Neural progenitor cell (in vitro differentiated cells): ENCODE data around the gene YTHDC1. TPM values are rescaled to one million over a fixed set of nuclear protein-coding genes. Genes with fewer than 3 reads are reported as not detected.

ENCODE experiments used
- DNase-seq: peaks from one replicate; pipeline ENCODE4 v3.0.0-alpha.2; 2016; ENCODE audit warnings: low spot score
- H2AFZ ChIP-seq: fragments of 200-600 bp; sonication (generic); replicated peaks from 2 replicates; pipeline ENCODE4 v1.6.1; 2016; ENCODE audit warnings: antibody characterized with exemption
- H3F3A ChIP-seq: fragments of 200-600 bp; sonication (generic); 2 replicates; pipeline ENCODE4 v1.6.1; 2016; ENCODE audit warnings: antibody characterized with exemption, low read depth
- H3K27ac ChIP-seq: fragments of 200-600 bp; sonication (generic); 2 replicates; pipeline ENCODE4 v1.5.1; 2016; ENCODE audit warnings: mild to moderate bottlenecking
- H3K27me3 ChIP-seq: fragments of 200-600 bp; sonication (generic); 2 replicates; pipeline ENCODE4 v1.6.1; 2016; ENCODE audit warnings: mild to moderate bottlenecking, moderate library complexity
- H3K36me3 ChIP-seq: fragments of 200-600 bp; sonication (generic); 2 replicates; pipeline ENCODE4 v1.5.1; 2016
- H3K4me1 ChIP-seq: fragments of 200-600 bp; sonication (generic); 2 replicates; pipeline ENCODE4 v1.6.1; 2016; ENCODE audit warnings: mixed run types
- H3K4me2 ChIP-seq: fragments of 200-600 bp; sonication (generic); 2 replicates; pipeline ENCODE4 v1.6.1; 2016
- H3K4me3 ChIP-seq: fragments of 200-600 bp; sonication (generic); 2 replicates; pipeline ENCODE4 v1.5.1; 2016
- H3K79me2 ChIP-seq: fragments of 200-600 bp; sonication (generic); 2 replicates; pipeline ENCODE4 v1.6.1; 2016; ENCODE audit warnings: low read depth
- H3K9ac ChIP-seq: fragments of 200-600 bp; sonication (generic); 2 replicates; pipeline ENCODE4 v1.6.1; 2016
- H3K9me3 ChIP-seq: fragments of 200-600 bp; sonication (generic); 2 replicates; pipeline ENCODE4 v1.5.1; 2016; ENCODE audit warnings: low read depth
- H4K20me1 ChIP-seq: fragments of 200-600 bp; sonication (generic); 2 replicates; pipeline ENCODE4 v1.6.1; 2016; ENCODE audit warnings: low read depth
- H3K27ac Mint-ChIP-seq: 3 replicates; pipeline ENCODE4 v1.8.0; 2021; ENCODE audit warnings: mixed read lengths
- H3K27me3 Mint-ChIP-seq: 2 replicates; pipeline ENCODE4 v1.8.0; 2022; ENCODE audit warnings: low read depth, mild to moderate bottlenecking, inconsistent platforms, moderate library complexity, mixed read lengths; ENCODE audit not compliant: insufficient read depth
- H3K36me3 Mint-ChIP-seq: 3 replicates; pipeline ENCODE4 v1.8.0; 2021; ENCODE audit warnings: mixed read lengths
- H3K4me1 Mint-ChIP-seq: 3 replicates; pipeline ENCODE4 v1.8.0; 2021; ENCODE audit warnings: mixed read lengths
- H3K4me3 Mint-ChIP-seq: 3 replicates; pipeline ENCODE4 v1.8.0; 2021; ENCODE audit warnings: mild to moderate bottlenecking, moderate library complexity, mixed read lengths
- H3K9me3 Mint-ChIP-seq: 3 replicates; pipeline ENCODE4 v1.8.0; 2020; ENCODE audit warnings: mixed read lengths
- EZH2 ChIP-seq: fragments of 200-600 bp; sonication (generic); IDR thresholded peaks from 2 replicates; pipeline ENCODE4 v1.6.1; 2017; ENCODE audit warnings: antibody characterized with exemption, mild to moderate bottlenecking, moderate library complexity
- EZH2phosphoT487 ChIP-seq: fragments of 200-600 bp; sonication (generic); IDR thresholded peaks from 2 replicates; pipeline ENCODE4 v1.6.1; 2017; ENCODE audit warnings: antibody characterized with exemption
- total RNA-seq: library from RNA; depleted of rRNA; stranded (reverse); fragments of >200 nt; gene quantifications from 2 replicates; pipeline ENCODE4 v1.2.3, GENCODE V29; 2015; ENCODE audit warnings: low replicate concordance
- TF ChIP-seq, protein P1 (sequence below): fragments of 200-600 bp; sonication (generic); IDR thresholded peaks from 2 replicates; pipeline ENCODE4 v1.5.1; 2017; ENCODE audit warnings: antibody characterized with exemption, mild to moderate bottlenecking

Gene YTHDC1
- total RNA-seq, 1 donor from 2014 or later: 108 TPM

DNA sequence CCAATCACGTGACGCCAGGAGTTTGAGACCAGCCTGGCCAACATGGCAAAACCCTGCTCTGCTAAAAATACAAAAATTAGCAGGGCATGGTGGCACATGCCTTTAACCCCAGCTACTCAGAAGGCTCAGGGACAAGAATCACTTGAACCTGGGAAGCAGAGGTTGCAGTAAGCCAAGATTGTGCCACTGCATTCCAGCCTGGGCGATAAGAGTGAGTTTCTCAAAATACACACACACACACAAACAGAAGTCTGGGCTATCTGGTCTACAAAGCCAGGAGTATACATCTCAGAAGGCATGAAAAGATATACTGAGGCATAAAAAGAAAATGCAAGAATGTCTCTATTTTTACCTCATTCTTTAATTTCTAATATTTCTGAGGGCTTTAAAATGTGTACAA is 11.3 kb downstream of the YTHDC1 start:
- Histone ChIP-seq H3F3A (no peaks in the 10 kb centered on the region), H3K36me3 (peaks cover 16% of the 10 kb centered on the region), H3K9ac (no peak overlapping the region), H3K4me1 (peaks cover 6% of the 10 kb centered on the region), H4K20me1 (peaks cover 82% of the 10 kb centered on the region), H2AFZ (no peak overlapping the region), H3K9me3 (no peaks in the 10 kb centered on the region), H3K4me2 (no peak overlapping the region), H3K79me2 (peaks cover 100% of the 10 kb centered on the region), H3K27ac (no peak overlapping the region), H3K27me3 (no peaks in the 10 kb centered on the region), H3K4me3 (no peak overlapping the region)
- H3K4me1 Mint-ChIP-seq: peaks cover 10% of the 10 kb centered on the region
- no peak overlapping the region for H3K4me3 Mint-ChIP-seq
- H3K36me3 Mint-ChIP-seq: peaks cover 23% of the 10 kb centered on the region
- H3K27me3 Mint-ChIP-seq: no peaks in the 10 kb centered on the region
- H3K9me3 Mint-ChIP-seq: no peaks in the 10 kb centered on the region
- no peak for DNase-seq
- TF ChIP-seq EZH2phosphoT487 (no peak), EZH2 (no peak)
- TF ChIP-seq, protein P1, sequence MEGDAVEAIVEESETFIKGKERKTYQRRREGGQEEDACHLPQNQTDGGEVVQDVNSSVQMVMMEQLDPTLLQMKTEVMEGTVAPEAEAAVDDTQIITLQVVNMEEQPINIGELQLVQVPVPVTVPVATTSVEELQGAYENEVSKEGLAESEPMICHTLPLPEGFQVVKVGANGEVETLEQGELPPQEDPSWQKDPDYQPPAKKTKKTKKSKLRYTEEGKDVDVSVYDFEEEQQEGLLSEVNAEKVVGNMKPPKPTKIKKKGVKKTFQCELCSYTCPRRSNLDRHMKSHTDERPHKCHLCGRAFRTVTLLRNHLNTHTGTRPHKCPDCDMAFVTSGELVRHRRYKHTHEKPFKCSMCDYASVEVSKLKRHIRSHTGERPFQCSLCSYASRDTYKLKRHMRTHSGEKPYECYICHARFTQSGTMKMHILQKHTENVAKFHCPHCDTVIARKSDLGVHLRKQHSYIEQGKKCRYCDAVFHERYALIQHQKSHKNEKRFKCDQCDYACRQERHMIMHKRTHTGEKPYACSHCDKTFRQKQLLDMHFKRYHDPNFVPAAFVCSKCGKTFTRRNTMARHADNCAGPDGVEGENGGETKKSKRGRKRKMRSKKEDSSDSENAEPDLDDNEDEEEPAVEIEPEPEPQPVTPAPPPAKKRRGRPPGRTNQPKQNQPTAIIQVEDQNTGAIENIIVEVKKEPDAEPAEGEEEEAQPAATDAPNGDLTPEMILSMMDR: no peak
- H3K27ac Mint-ChIP-seq: no peak overlapping the region

DNA sequence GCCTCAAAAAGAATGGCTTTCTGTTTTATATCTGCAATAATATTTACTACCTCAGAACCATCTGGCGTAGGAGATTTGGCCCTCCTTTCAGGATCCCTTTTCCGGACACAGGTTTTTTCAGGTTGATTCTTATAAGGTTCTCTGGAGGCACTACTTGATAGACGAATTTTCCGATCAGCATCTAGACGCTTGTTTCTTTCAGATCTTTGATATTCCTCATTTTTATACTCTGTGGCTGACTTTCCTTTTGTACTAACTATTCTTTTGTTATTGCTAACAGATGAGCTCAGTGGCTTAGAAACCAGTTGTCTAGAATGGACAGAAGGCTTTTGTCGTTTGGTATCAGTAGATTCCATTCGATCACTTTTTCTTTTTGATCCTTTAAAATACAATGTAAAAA is 12.4 kb downstream of the YTHDC1 start:
- Histone ChIP-seq H3K27ac (no peak overlapping the region), H3K4me1 (peaks cover 3% of the 10 kb centered on the region), H3K9ac (no peak overlapping the region), H3F3A (no peaks in the 10 kb centered on the region), H3K9me3 (no peaks in the 10 kb centered on the region), H3K79me2 (peaks cover 94% of the 10 kb centered on the region), H4K20me1 (peaks cover 71% of the 10 kb centered on the region), H3K4me2 (no peak overlapping the region), H3K27me3 (no peaks in the 10 kb centered on the region), H3K4me3 (no peak overlapping the region), H2AFZ (no peak overlapping the region), H3K36me3 (peaks cover 24% of the 10 kb centered on the region)
- H3K4me3 Mint-ChIP-seq: no peak overlapping the region
- peaks cover 26% of the 10 kb centered on the region for H3K36me3 Mint-ChIP-seq
- no peak overlapping the region for H3K27ac Mint-ChIP-seq
- H3K27me3 Mint-ChIP-seq: no peaks in the 10 kb centered on the region
- TF ChIP-seq EZH2phosphoT487 (no peak), EZH2 (no peak)
- TF ChIP-seq, protein P1: no peak
- H3K4me1 Mint-ChIP-seq: peaks cover 10% of the 10 kb centered on the region
- H3K9me3 Mint-ChIP-seq: no peaks in the 10 kb centered on the region
- no peak for DNase-seq

DNA sequence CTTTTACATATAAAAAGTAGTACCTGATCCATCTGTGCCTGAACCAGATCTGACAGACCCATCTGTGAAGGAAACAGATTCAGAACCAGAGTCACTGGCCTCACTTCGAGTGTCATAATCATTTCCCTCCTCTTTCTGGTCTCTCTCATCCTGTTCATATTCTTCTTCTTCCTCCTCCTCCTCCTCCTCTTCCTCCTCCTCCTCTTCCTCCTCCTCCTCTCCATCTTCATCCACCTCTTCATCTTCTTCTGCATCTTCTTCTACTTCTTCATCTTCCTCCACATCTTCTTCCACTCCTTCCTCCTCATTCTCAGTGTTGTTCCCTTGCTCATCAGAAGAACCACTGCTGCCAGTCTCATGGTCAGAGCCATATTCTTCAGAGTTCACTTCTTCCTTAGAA is 12.9 kb downstream of the YTHDC1 start:
- peaks cover 29% of the 10 kb centered on the region for H3K36me3 ChIP-seq
- peaks cover 92% of the 10 kb centered on the region for H3K79me2 ChIP-seq

More for the DNA sequence above, 12.9 kb downstream of the YTHDC1 start:
- H3K9ac ChIP-seq: no peak overlapping the region
- no peak overlapping the region for H3K27ac Mint-ChIP-seq
- no peak overlapping the region for H3K27ac ChIP-seq
- no peaks in the 10 kb centered on the region for H3K9me3 Mint-ChIP-seq
- H3K36me3 Mint-ChIP-seq: peaks cover 25% of the 10 kb centered on the region
- H3K9me3 ChIP-seq: no peaks in the 10 kb centered on the region
- H3K4me2 ChIP-seq: no peak overlapping the region
- H3K27me3 Mint-ChIP-seq: no peaks in the 10 kb centered on the region
- no peaks in the 10 kb centered on the region for H3K4me1 ChIP-seq
- H2AFZ ChIP-seq: no peak overlapping the region
- H3K4me3 Mint-ChIP-seq: no peak overlapping the region
- H3K27me3 ChIP-seq: no peaks in the 10 kb centered on the region
- peaks cover 7% of the 10 kb centered on the region for H3K4me1 Mint-ChIP-seq
- H3F3A ChIP-seq: no peaks in the 10 kb centered on the region
- H3K4me3 ChIP-seq: no peak overlapping the region
- H4K20me1 ChIP-seq: peaks cover 66% of the 10 kb centered on the region
- no peak for TF ChIP-seq EZH2phosphoT487
- TF ChIP-seq, protein P1: no peak
- TF ChIP-seq EZH2: no peak
- no peak for DNase-seq
